Loucy (cell line): ENCODE measurements around the gene ZNF783.

Experiments used
- EZH2phosphoT487 ChIP-seq: fragments of 200-600 bp; IDR thresholded peaks from 2 replicates; pipeline ENCODE4 v1.6.1; 2018; ENCODE audit warnings: antibody characterized with exemption, mild to moderate bottlenecking, moderate library complexity, borderline replicate concordance
- TF ChIP-seq, protein P1 (sequence below): fragments of 200-600 bp; sonication (generic); conservative IDR thresholded peaks from 2 replicates; pipeline ENCODE4 v1.5.1; 2014; ENCODE audit warnings: mild to moderate bottlenecking, antibody characterized with exemption, low read length

DNA sequence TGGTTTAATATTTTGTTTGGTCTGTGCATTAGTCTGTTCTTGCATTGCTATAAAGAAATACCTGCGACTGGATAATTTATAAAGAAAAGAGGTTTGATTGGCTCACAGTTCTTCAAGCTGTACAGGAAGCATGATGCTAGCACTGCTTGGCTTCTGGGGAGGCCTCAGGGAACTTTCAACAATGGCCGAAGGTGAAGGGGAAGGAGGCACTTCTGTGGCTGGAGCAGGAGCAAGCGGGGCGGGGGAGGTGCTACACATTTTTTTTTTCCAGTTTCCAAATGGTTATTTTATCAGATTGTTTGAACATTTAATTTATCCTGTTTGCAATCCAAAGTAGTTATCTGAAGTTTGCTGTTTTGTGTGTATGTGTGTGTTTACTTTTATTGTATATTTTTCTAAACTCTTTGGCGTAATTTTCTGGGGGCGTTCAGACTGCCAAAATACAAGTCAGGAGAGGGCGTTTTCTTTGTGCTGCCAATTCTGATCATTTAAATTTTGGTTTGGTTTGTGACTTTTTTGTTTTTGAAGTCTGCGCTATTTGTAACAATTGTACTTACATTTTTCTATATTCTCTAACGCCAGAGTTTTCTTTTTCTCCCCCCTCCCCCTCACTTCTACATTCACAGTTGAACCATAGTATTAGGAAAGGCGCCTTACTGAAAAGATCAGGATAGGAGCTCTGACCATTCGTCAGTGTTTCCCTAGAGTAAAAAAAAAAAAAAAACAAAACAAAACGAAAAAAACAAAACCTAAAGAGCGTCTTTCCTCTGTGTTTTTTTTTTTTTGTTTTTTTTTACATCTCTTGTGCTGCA lies 58.5 kb downstream of the ZNF783 start:
- TF ChIP-seq, protein P1, sequence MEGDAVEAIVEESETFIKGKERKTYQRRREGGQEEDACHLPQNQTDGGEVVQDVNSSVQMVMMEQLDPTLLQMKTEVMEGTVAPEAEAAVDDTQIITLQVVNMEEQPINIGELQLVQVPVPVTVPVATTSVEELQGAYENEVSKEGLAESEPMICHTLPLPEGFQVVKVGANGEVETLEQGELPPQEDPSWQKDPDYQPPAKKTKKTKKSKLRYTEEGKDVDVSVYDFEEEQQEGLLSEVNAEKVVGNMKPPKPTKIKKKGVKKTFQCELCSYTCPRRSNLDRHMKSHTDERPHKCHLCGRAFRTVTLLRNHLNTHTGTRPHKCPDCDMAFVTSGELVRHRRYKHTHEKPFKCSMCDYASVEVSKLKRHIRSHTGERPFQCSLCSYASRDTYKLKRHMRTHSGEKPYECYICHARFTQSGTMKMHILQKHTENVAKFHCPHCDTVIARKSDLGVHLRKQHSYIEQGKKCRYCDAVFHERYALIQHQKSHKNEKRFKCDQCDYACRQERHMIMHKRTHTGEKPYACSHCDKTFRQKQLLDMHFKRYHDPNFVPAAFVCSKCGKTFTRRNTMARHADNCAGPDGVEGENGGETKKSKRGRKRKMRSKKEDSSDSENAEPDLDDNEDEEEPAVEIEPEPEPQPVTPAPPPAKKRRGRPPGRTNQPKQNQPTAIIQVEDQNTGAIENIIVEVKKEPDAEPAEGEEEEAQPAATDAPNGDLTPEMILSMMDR = no peak
- TF ChIP-seq EZH2phosphoT487 = no peak
